Kasumi-1 (cell line): ENCODE results near the gene ITGBL1.

Experiments
- DNase-seq, 2 experiments: peaks; one replicate each; lab custom pipeline; 2025; lab: John Stamatoyannopoulos, UW

ITGBL1 gene, protein sequence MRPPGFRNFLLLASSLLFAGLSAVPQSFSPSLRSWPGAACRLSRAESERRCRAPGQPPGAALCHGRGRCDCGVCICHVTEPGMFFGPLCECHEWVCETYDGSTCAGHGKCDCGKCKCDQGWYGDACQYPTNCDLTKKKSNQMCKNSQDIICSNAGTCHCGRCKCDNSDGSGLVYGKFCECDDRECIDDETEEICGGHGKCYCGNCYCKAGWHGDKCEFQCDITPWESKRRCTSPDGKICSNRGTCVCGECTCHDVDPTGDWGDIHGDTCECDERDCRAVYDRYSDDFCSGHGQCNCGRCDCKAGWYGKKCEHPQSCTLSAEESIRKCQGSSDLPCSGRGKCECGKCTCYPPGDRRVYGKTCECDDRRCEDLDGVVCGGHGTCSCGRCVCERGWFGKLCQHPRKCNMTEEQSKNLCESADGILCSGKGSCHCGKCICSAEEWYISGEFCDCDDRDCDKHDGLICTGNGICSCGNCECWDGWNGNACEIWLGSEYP

DNA sequence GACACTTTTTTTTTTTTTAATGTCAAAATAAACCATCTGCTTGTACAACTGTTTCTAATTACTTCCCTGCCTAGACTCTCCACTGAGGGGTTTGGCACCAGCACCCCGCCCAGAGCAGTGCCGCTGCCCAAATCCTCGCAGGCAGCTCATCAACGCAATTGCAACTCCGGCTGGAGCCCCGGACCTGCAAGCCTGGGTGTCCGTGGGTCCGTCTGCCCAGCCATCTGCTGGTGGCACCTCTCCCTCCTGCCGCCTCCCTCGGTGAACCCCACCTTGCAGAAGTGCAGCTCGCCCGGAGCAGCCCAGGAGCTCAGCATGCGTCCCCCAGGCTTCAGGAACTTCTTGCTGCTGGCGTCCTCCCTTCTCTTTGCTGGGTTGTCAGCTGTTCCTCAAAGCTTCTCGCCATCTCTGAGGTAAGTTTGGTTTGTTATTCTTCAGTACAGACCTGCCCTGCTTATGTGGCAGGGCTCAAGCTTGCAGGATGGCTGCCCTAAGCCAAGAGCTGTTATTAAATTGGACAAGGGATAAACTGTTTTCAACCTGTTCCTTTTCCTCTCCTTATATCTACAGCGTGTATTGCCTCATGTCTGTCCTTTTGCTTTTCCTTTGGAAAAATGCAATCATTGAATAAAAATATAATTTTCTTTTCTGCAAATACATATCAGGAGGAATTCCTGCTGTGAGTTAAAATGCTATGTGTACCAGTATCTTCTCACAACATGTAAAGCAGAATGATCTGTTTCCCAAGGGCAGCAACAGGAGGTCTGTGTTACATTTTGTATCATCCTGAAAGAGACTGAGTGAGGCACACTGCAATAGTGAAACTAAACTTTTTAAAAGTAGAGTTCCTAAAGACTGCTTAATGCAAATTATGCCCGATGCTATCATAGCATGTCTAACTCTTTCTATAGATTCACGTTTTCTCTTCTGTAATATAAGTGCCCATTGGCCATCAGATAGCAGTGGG lies at the start of gene ITGBL1:
ITGBL1 (plus strand) TSS at position 157 of the 967 bp plus-strand sequence; CDS start at position 316, 159 bp downstream.
- no peak for DNase-seq

- no peak for DNase-seq
Observed at GRCh38 chr13:101406791-101407190, 45.7 kb upstream of the ITGBL1 start.

GRCh38 chr13:101408154-101408553 lies 44.3 kb upstream of the ITGBL1 start:
- DNase-seq: no peak

- DNase-seq: no peak
Observed at GRCh38 chr13:101408992-101409656, 43.4 kb upstream of the ITGBL1 start.

DNA sequence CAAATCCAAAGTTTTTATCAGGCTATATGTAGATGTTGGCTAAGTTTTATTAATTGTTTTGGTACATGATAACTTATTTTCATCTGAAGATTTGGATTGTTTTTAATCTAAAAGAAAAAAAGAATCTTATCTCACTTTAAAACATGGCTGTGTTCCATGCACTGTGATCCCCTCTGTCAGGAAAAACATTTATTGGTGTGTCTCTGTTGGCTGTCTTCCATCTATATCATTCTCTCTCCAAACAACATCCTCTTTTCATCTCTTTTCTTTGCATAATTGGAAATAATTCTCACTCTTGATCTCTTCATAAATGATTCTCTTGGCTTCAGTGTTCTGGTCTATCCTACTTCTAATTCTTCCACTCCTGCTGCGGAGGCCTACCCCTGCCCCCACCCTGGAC lies 40.4 kb upstream of the ITGBL1 start:
- no peak for DNase-seq

- DNase-seq: no peak
Observed at GRCh38 chr13:101415358-101416174, 36.9 kb upstream of the ITGBL1 start.

GRCh38 chr13:101416181-101417042 lies 36.1 kb upstream of the ITGBL1 start, which contains the start of gene NALCN:
Gene NALCN (minus strand): TSS chr13:101416508. CDS start chr13:101399126, 17,382 bp downstream.
- DNase-seq: no peak

DNA sequence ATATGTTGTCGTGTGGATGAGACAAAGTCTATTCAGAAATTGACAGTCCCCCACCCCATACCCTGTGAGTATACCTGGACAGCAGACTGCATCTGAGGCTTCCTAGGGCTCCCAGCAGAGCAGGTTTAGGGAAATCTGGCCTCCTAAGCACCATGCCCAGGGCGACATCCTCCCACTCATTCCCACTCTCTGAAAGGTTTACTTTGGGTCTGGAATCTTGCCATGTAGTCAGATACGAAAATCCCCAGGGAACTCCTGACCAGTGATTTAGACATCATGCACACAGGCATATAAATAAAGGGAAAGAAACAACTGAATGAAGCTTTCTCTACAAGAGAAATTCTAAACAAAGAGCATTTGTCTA lies 35.5 kb upstream of the ITGBL1 start:
- DNase-seq: no peak

GRCh38 chr13:101417501-101417900 lies 35.0 kb upstream of the ITGBL1 start:
- DNase-seq: no peak

GRCh38 chr13:101423872-101424271 lies 28.6 kb upstream of the ITGBL1 start:
- no peak for DNase-seq

- no peak for DNase-seq
Observed at GRCh38 chr13:101424381-101425155, 27.9 kb upstream of the ITGBL1 start.

GRCh38 chr13:101425156-101425471 lies 27.4 kb upstream of the ITGBL1 start:
- DNase-seq: no peak

DNA sequence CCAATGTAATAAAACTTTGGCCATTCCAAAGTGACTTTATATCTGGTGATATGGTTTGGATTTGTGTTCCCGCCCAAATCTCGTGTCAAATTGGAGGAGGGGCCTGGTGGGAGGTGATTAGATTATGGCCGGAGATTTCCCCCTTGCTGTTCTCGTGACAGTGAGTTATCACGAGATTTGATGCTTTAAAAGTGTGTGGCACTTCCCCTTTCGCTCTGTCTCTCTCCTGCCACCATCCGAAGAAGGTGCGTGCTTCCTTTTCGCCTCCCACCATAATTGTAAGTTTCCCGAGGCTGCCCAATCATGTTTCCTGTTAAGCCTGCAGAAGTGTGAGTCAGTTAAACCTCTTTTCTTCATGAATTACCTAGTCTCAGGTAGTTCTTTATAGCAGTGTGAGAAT lies 26.9 kb upstream of the ITGBL1 start:
- no peak for DNase-seq

GRCh38 chr13:101429733-101430132 lies 22.7 kb upstream of the ITGBL1 start:
- DNase-seq: no peak

- no peak for DNase-seq
Observed at GRCh38 chr13:101433895-101434294, 18.6 kb upstream of the ITGBL1 start.

GRCh38 chr13:101434486-101434885 lies 18.0 kb upstream of the ITGBL1 start:
- no peak for DNase-seq

DNA sequence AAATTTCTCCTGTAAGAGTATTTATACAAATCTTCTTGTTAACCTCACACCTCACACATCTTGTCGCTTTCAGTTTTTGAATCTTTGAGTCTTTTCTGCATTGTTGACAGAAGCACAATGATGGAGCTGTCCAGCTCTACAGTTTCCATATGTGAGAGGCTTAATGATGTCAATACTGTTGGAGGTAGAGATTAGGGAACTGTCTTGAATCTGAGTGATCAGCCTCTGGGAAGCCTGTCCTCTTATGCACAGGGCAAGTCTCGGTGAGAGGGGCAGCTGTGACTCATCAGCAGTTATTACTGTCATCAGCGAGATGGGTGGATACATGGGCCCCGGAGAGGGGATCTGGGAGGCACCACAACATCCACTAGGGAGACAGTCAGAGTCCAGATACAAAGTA lies 4.6 kb upstream of the ITGBL1 start:
- no peak for DNase-seq

GRCh38 chr13:101449790-101450748 lies 2.4 kb upstream of the ITGBL1 start:
- no peak for DNase-seq
